SIG-M5 (cell line): ENCODE results near the gene TPST1.
"Not testable (repeated sequence)": the region's sequence is repeated elsewhere in the genome, so short reads cannot be mapped to it uniquely, and the experiment has no call there.

Experiments
- DNase-seq: peaks from one replicate; lab custom pipeline; 2025; lab: John Stamatoyannopoulos, UW

TPST1 gene

DNA sequence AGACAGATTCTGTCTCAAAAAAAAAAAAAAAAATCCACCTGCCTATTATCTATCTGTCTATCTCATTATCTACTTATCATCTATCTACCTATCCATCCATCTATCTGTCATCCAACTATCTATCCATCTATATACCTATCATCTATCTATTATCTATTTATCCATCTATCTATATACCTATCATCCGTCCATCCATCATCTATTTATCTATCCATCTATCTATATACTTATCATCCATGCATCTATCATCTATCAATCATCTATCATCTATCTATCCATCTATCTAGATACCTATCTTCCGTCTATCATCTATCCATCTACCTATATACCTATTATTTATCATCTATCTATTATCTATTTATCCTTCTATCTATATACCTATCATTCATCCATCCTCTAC, 16.5 kb upstream of the TPST1 start:
- DNase-seq: no peak

DNA sequence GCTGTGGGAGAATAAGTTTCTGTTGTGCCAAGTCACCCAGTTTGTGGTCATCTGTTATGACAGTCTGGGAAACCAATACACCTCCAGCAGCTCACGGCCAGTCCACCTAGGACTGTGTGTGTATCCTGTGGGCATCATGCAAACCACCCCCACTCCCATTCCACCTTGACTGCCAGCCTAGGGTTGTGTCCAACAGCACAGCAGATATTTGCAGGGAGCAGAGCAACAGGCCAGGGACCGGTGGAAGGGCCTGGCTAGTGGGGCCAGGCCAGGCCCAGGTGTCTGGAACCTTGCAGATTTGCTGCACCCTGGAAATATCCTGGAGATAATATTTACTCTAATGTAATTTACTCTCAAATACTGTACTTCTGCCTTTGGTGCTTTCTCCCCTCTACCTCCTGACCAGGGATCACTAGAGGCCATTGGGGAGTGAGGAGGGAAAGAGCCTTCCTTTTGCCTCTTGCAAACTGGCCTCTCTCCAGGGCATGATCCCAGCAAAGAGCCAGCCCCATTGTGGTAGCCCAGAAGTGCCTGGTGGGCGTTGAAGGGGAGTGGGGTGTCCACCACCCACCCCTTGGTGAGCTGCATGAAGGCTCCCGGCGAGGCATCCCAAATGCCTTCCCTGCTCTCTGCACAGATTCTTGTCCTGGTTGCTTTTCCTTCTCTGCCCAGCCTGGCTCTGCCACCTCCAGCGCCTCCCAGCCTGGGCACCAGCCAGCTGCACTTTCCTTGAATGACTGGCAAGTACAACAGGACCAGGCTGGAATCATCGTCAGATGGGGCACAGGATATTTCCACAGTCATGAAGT, 15.2 kb upstream of the TPST1 start:
- DNase-seq: no peak

GRCh38 chr7:66190504-66190857, 14.7 kb upstream of the TPST1 start:
- no peak for DNase-seq

GRCh38 chr7:66193146-66193725, 11.9 kb upstream of the TPST1 start:
- DNase-seq: no peak

- DNase-seq: no peak
These were observed 6.7 kb upstream of the TPST1 start for GRCh38 chr7:66198469-66198868.

- no peak for DNase-seq
These were observed 6.2 kb upstream of the TPST1 start for GRCh38 chr7:66198956-66199355.

- DNase-seq: no peak
These were observed 2.7 kb upstream of the TPST1 start for GRCh38 chr7:66202441-66202840.

- no peak for DNase-seq
These were observed 582 bp downstream of the TPST1 start for GRCh38 chr7:66205741-66206090.

- no peak for DNase-seq
These were observed 1.2 kb downstream of the TPST1 start for GRCh38 chr7:66206119-66206933.

GRCh38 chr7:66206934-66207240, 1.8 kb downstream of the TPST1 start:
- DNase-seq: no peak

DNA sequence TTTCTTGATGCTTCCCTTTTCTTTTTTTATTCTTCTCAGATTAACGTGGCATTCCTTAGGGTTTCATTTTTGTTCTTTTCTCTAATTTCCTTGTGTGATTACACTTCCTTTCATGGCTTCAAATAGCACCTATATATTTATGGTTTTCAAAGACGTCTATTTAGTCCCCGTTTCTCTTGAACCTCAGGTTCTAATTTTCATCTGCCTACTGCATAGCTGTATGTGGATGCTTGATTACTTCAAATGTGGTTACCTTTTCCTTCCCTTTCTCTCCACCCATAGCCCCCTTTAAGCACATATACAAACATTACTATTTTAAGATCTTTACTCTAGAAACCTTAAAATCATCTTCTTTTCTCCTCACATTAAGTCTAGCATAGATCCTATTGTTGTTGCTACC, 2.4 kb downstream of the TPST1 start:
- no peak for DNase-seq

- no peak for DNase-seq
These were observed 6.3 kb downstream of the TPST1 start for GRCh38 chr7:66211429-66211828.

DNA sequence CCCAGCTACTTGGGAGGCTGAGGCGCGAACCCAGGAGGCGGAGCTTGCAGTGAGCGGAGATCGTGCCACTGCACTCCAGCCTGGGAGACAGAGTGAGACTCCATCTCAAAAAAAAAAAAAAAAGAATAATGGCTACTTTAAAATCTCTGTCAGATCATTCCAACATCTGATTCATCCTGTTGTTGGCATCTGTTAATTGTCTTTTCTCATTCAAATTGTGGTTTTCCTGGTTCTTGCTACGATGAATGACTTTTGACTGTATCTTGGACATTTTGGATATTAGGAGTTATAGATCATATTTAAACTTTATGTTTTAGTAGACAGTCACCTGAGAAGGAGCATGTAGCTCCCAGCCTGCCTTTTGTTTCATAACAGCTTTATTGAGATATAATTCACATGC, 8.5 kb downstream of the TPST1 start:
- no peak for DNase-seq

DNA sequence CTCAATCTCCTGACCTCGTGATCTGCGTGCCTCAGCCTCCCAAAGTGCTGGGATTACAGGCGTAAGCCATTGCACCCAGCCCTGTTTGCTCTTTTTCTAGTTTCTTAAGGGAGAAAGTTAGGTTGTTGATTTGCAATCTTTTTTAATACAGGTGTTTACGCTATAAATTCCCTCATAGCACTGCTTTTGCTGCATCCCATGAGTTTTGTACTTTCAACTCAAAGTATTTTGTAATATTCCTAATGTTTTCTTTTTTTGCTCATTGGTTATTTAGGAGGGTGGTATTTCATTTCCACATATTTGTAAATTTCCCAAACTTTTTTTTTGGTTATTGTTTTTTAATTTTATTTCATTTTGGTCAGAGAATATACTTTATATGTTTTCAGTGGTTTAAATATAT, 11.6 kb downstream of the TPST1 start:
- DNase-seq: no peak

DNA sequence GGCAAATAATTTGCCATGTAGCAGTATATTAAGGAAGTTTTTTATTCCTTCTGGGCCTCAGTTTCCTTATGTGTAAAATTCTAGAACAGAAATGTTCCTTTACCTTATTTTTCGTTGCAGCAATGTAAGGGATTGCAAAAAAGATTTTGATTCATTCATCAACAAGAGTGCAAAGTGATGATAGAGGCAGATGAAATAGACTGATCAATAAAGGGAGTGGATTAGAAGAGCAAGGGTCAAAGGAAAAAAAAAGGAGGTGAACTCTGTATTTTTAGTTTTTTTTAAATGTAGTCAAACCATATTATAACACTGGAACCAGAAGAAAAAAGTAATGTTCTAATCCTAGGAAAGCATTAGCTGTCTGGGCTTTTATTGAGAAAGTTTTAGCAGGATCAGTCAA, 14.7 kb downstream of the TPST1 start:
- no peak for DNase-seq

DNA sequence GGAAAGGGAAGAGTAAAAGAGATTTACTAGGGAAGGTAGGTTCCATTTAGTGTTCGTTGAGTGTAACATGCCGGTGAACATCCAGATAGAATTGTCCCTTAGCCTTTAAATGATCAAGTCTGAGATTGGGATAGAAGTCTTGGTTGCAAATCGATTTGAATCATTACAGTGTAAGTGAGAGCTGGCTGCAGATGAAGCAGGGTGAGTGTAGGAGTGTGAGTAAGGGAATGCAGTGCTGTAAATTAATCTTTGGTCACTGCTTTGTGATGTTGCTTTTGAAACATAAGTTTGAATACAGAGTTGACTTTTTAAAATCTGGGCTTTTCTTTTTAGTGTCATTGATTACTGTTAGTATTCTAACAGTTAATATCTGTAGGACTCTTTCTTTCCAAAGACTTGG, 16.3 kb downstream of the TPST1 start:
- DNase-seq: no peak

DNA sequence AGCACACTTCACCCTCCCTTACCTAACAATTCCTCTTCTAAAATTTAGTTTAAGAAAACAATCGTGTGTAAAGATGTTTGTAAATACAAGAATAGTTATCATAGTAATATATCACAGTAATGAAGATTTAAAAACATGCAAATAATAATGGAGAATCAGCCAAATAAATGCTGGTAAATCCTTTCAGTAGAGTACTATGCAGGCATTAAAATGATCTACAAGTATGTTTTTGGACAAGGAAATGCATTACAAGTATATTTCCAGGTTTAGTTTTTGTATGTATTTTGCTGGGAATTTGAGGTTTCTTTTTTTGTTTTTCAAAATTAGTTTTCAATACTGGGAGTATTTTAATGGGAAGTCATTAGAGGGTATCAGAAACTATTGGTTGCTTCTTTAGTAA, 22.7 kb downstream of the TPST1 start:
- no peak for DNase-seq

DNA sequence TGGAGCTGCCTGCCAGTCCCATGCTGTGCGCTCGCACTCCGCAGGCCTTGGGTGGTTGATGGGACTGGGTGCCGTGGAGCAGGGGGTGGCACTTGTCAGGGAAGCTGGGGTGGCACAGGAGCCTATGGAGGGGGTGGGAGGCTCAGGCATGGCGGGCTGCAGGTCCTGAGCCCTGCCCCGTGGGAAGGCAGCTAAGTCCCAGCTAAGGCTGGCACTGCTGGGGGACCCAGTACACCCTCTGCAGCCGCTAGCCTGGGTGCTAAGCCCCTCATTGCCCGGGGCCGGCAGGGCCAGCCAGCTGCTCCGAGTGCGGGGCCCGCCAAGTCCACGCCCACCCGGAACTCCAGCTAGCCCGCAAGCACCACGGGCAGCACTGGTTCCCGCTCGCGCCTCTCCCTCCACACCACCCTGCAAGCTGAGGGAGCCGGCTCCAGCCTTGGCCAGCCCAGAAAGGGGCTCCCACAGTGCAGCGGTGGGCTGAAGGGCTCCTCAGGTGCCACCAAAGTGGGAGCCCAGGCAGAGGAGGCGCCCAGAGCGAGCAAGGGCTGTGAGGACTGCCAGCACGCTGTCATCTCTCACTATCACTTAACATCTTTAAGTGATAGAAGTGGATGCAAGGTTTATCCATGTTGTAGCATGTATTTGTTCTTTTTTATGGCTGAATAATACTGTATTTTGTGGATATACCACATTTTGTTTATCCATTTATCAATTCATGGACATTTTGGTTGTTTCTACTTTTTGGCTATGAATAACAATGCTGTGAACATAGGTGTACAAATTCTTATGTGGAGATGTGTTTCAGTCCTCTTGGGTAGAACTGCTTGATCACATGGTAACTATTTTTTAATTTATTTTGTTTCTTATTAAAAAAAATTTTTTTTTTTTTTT, 26.4 kb downstream of the TPST1 start:
- DNase-seq: not testable (repeated sequence)

- DNase-seq: no peak
These were observed 28.5 kb downstream of the TPST1 start for GRCh38 chr7:66233638-66234037.

DNA sequence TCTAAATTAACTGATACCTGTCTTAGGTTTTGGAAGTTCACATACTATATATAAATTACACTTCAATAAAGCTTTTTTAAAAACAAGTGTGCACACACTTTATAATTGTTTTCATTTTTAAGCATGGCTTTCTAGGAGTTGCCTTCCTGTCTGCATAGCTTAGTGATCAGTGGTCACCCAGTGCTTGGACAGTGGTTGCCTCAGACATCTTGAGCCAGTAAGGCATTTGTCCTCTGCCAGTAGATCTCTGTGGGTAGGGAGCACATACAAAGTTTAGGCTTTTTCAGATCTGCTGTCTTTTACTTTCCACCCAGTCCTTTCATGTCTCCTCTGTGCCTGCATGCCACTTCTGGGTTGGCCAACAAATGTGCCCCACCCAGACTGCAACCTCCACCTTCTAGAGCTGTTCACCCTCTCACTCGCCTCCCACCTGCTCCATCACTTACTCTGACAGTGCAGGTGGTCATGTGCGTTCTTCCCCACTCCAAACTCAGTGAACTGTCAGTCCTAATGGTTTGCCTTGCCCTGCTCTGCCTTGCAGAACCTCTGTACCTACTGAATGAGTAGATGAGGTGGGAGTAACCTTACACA, 31.7 kb downstream of the TPST1 start:
- no peak for DNase-seq

DNA sequence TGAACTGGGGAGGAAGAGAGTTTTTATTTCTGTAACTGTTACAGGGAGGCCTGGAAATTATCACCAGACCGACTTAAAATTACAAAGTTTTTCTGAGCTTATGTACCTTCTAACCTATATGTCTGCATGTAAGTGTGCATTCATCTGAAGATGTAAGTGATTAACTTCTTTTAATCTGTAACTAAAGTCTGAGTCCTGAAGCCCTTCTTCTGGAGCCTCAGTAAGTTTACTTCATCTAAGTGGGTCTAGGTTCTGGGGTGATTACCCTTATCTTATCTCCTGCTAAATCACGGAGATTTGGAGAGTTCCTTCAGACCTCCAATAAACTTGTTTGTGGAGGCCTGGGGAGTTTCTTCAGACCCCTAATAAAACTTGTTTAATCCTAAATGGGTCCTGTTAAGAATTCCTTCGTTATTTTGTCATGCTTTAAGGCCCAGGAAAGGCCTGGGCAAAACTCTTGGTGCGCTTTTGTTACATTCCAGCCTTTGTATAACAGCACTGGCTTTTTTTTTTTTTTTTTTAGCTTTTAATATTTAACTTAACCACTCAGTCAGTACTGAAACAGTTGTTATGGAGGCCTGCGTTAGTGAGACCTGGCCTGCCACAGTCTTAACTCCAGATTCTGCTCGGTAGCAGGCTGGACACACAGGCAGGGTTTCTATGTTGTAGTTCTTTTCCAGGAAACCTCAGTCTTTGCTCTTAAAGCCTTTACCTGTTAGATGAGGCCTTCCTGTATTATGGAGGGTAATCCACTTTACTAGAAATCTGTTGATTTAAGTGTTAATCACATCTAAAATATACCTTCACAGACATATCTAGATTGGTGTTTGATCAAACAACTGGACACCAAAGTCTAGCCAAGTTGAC, 33.0 kb downstream of the TPST1 start:
- no peak for DNase-seq
